Liver (tissue), 9 donors: ENCODE data around the gene RFPL1. TPM values are rescaled to one million over a fixed set of nuclear protein-coding genes. Genes with fewer than 3 reads are reported as not detected.

Source experiments
- DNase-seq: peaks from one replicate; pipeline ENCODE4 v3.0.0-alpha.2; 2017; ENCODE audit warnings: low spot score
- H3K27ac ChIP-seq, 2 donors: one replicate each; pipeline ENCODE4 v1.7.0; 2013; ENCODE audit warnings: inconsistent platforms in 2 of 2, low read length in 2 of 2, control low read depth in 1 of 2, low read depth in 1 of 2, mild to moderate bottlenecking in 1 of 2
- H3K27me3 ChIP-seq, 4 donors: one replicate each; pipeline versions ENCODE4 v1.6.1 to v1.7.0; 2013; ENCODE audit warnings: low read length in 3 of 4, inconsistent platforms in 1 of 4, mild to moderate bottlenecking in 1 of 4, moderate library complexity in 1 of 4; ENCODE audit not compliant: control insufficient read depth in 4 of 4, insufficient read depth in 4 of 4
- H3K36me3 ChIP-seq, 4 donors: one replicate each; pipeline versions ENCODE4 v1.6.1 to v1.7.0; 2013; ENCODE audit warnings: low read length in 3 of 4, mild to moderate bottlenecking in 3 of 4, low read depth in 1 of 4, moderate library complexity in 1 of 4; ENCODE audit not compliant: control insufficient read depth in 4 of 4, insufficient read depth in 3 of 4
- H3K4me1 ChIP-seq, 4 donors: one replicate each; pipeline versions ENCODE4 v1.6.1 to v1.7.0; 2013; ENCODE audit warnings: low read length in 3 of 4, mild to moderate bottlenecking in 3 of 4, moderate library complexity in 1 of 4; ENCODE audit not compliant: control insufficient read depth in 4 of 4, insufficient read depth in 4 of 4
- H3K4me3 ChIP-seq, 3 donors: one replicate each; pipeline versions ENCODE4 v1.6.1 to v1.7.0; 2013; ENCODE audit warnings: low read length in 3 of 3, control low read depth in 1 of 3, low read depth in 1 of 3, mild to moderate bottlenecking in 1 of 3
- H3K9ac ChIP-seq, 2 donors: one replicate each; pipeline ENCODE4 v1.7.0; 2013; ENCODE audit warnings: low read length in 2 of 2, mild to moderate bottlenecking in 2 of 2, moderate library complexity in 2 of 2, control low read depth in 1 of 2, low read depth in 1 of 2
- H3K9me3 ChIP-seq, 4 donors: one replicate each; pipeline versions ENCODE4 v1.6.1 to v1.7.0; 2013; ENCODE audit warnings: low read length in 3 of 4; ENCODE audit not compliant: control insufficient read depth in 4 of 4
- ATF3 ChIP-seq: IDR thresholded peaks from 2 replicates; pipeline ENCODE4 v1.6.1; 2016; ENCODE audit warnings: antibody characterized with exemption
- CTCF ChIP-seq: fragments of 150-350 bp; IDR thresholded peaks from 2 replicates; pipeline ENCODE4 v1.5.1; 2017; ENCODE audit warnings: improper control_type of control experiment, low read depth, low read length; ENCODE audit not compliant: missing input control
- EGR1 ChIP-seq, 2 donors: IDR thresholded peaks; 2 replicates each; pipeline ENCODE4 v1.6.1; 2016 to 2018; ENCODE audit warnings: antibody characterized with exemption in 2 of 2, low read depth in 2 of 2
- FOXA1 ChIP-seq: IDR thresholded peaks from 2 replicates; pipeline ENCODE4 v1.6.1; 2016; ENCODE audit warnings: antibody characterized with exemption
- FOXA2 ChIP-seq: IDR thresholded peaks from 2 replicates; pipeline ENCODE4 v1.6.1; 2016; ENCODE audit warnings: antibody characterized with exemption
- GABPA ChIP-seq, 2 donors: IDR thresholded peaks in 1 of 2; conservative IDR thresholded peaks in 1 of 2; 2 replicates each; pipeline ENCODE4 v1.6.1; 2016; ENCODE audit warnings: antibody characterized with exemption in 2 of 2, mild to moderate bottlenecking in 1 of 2, moderate library complexity in 1 of 2
- HNF4A ChIP-seq, 2 donors: conservative IDR thresholded peaks; 2 replicates each; pipeline ENCODE4 v1.6.1; 2016; ENCODE audit warnings: antibody characterized with exemption in 2 of 2, mild to moderate bottlenecking in 2 of 2
- HNF4G ChIP-seq: IDR thresholded peaks from 2 replicates; pipeline ENCODE4 v1.6.1; 2016; ENCODE audit warnings: antibody characterized with exemption
- MAX ChIP-seq: IDR thresholded peaks from 2 replicates; pipeline ENCODE4 v1.6.1; 2016; ENCODE audit warnings: antibody characterized with exemption
- NR2F2 ChIP-seq: IDR thresholded peaks from 2 replicates; pipeline ENCODE4 v1.6.1; 2016; ENCODE audit warnings: antibody characterized with exemption
- RAD21 ChIP-seq, 2 donors: IDR thresholded peaks; 2 replicates each; pipeline ENCODE4 v1.6.1; 2016; ENCODE audit warnings: antibody characterized with exemption in 2 of 2, mild to moderate bottlenecking in 2 of 2
- REST ChIP-seq: IDR thresholded peaks from 2 replicates; pipeline ENCODE4 v1.6.1; 2016; ENCODE audit warnings: antibody characterized with exemption, mild to moderate bottlenecking
- RXRA ChIP-seq, 2 donors: IDR thresholded peaks; 2 replicates each; pipeline ENCODE4 v1.6.1; 2017 to 2018; ENCODE audit warnings: antibody characterized with exemption in 2 of 2, mild to moderate bottlenecking in 1 of 2
- SP1 ChIP-seq: IDR thresholded peaks from 2 replicates; pipeline ENCODE4 v1.6.1; 2018; ENCODE audit warnings: antibody characterized with exemption, mild to moderate bottlenecking
- TAF1 ChIP-seq: conservative IDR thresholded peaks from 2 replicates; pipeline ENCODE4 v1.6.1; 2016; ENCODE audit warnings: antibody characterized with exemption, mild to moderate bottlenecking
- YY1 ChIP-seq: IDR thresholded peaks from 2 replicates; pipeline ENCODE4 v1.6.1; 2016; ENCODE audit warnings: antibody characterized with exemption, mild to moderate bottlenecking
- ZBTB33 ChIP-seq: IDR thresholded peaks from 2 replicates; pipeline ENCODE4 v1.6.1; 2016; ENCODE audit warnings: antibody characterized with exemption
- WGBS: extraction: QIAGEN DNeasy Blood & Tissue Kit; methylation state at CpG from one replicate; pipeline ENCODE4 v1.1.7; 2013; 5-methylcytosine and 5-hydroxymethylcytosine counted together
- polyA plus RNA-seq, 2 donors: library from polyadenylated mRNA; stranded (reverse) in 1 of 2; unstranded in 1 of 2; fragments of 200-250 nt in 1 of 2; fragments of >200 nt in 1 of 2; fragmentation: Nextera tagmentation in 1 of 2; extraction: Ambion mirVana in 1 of 2; gene quantifications; one replicate each; pipeline versions ENCODE4 v1.2.1 to v1.2.3, GENCODE V29; 2013 to 2015
- total RNA-seq, 2 donors: library from RNA; depleted of rRNA; stranded (reverse); fragments of >200 nt; gene quantifications; one replicate each; pipeline ENCODE4 v1.2.3, GENCODE V29; 2014
- donor health status: healthy.
- donor health status: healthy.
- donor health status: healthy.
- donor health status: healthy.
- donor health status: healthy.

The RFPL1 gene
- total and polyA plus RNA-seq, 4 donors = 1.0 TPM; not detected in 2

GRCh38 chr22:29393019-29393608 is 45.3 kb upstream of the RFPL1 start:
- Histone ChIP-seq H3K27ac (no peak overlapping the region), H3K4me1 (peaks cover 10 to 19% (median 12%) of the 10 kb centered on the region in 4 donors), H3K9me3 (no peaks in the 10 kb centered on the region), H3K9ac (no peak overlapping the region), H3K36me3 (no peaks in the 10 kb centered on the region), H3K4me3 (no peak overlapping the region), H3K27me3 (no peaks in the 10 kb centered on the region)
- WGBS = 64% methylated on average over 2 of the region's 2 CpGs
- TF ChIP-seq REST (no peak), RAD21 (IDR thresholded peaks at IDR 0.05) (no peak), HNF4G (no peak), HNF4A (conservative IDR thresholded peaks at IDR 0.05) (no peak), CTCF (no peak), FOXA2 (no peak), SP1 (no peak), YY1 (no peak), FOXA1 (no peak), ATF3 (no peak), GABPA (IDR thresholded peaks at IDR 0.05 in 1 of 2, conservative IDR thresholded peaks at IDR 0.05 in 1 of 2) (no peak), EGR1 (IDR thresholded peaks at IDR 0.05; ENCODE audit: low read depth in 2 of 2) (no peak), NR2F2 (no peak), MAX (no peak), TAF1 (no peak), ZBTB33 (no peak), RXRA (IDR thresholded peaks at IDR 0.05) (no peak)
- DNase-seq = no peak
